KG1 (cell line): ENCODE measurements around the gene AZIN2.

ENCODE experiments used
- DNase-seq: peaks from one replicate; lab custom pipeline; 2025; lab: John Stamatoyannopoulos, UW

The AZIN2 gene

DNA sequence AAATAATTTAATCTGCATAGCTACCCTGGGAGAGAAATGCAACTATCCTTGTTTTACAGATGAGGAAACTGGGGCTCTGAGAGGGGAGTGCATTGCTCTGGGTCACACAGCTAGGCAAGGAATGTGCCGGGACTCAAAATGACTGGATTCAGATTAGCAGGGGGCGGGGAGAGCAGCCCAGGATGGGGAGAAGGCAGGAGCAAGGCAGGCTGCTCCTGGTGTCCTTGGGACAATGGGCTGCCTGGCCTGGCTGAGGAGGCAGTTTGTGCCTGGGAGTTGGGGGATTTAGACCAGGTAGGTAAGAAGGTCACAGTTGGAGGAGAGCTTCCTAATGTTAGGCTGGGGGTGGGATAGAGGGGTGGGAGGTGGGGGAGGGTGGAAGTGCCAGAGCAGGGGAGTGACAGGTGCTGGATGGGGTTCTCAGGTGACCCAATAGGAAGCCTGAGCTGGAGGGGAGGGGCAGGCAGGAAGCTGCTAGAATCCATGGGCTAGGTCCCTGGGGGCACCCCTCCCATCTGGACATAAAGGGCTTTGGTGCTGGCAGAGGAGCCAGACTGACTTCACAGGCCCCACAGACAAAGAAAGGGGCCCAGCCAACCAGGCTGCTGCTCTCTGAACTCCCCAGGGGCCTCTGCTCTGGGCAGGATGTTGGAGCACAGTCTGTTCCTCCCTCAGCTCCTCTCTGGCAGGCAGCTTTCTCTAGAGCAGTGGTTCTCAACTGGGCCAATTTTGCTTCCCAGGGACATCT lies 71.9 kb downstream of the AZIN2 start:
- DNase-seq = no peak

DNA sequence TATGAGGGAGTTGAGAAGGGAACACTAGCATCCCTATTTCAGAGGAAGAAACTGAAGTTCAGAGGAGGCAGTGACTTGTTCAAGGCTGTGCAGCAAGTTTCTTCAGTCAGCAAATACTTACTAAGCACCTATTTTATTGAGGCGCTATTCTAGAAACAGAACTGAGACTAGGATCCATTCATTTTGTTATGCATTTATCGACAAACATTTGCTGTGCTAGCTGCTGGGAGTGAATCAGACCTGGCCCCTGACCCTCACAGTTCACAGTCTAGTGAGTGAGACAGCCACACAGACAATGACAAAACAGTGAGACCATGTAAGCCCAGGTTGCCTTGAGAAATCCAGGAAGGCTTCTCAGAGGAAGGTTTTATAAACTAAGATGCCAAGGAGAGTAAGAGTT lies 72.7 kb downstream of the AZIN2 start:
- DNase-seq = no peak

DNA sequence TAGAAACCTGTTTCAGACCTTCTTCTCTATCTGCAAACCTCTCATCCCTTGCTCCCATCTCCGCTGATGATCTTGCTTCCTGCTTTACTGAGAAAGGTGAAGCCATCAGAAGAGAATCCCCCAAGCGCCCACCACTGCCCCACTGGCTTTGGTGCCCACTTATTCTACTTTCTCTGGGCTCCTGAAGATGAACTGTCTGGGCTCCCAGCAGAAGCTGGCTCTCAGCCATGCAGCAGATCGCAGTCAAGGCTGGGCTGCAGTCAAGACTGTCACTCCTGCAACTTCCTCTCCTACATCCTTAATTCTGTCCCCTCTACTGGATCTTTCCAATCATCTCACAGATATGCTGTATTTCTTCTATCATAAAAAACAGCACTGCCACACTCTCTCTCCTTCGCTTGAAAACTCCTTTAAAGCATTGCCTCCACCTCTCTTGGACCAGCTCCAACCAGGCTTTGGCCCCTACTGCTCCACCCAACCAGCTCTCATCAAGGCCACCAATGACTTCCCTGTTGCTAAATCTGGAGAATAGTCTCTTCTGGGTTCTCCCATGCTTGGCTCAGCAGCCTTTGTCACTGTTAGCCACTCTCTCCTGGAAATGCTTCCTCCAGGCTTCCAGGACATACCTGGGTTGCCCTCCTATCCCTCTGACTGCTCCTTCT lies 75.1 kb downstream of the AZIN2 start:
- DNase-seq = no peak

DNA sequence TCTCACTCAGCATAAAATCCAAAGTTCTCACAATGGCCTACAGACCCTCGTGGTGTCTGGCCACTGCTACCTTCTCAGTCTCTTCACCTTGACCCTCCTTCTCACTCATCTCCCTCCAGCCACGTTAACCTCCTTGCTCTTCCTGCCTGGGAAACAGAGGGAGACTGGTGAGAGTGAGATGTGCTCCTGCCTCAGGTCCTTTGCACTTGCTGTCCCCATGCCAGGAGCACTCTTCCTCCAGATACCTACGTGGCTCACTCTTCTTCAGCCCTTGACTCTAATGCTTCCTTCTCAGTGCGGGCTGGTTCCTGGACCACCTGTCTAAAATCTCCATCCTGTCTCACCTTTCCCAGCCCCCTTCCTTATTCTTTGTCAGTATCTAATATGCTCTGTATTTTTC lies 76.2 kb downstream of the AZIN2 start:
- DNase-seq = no peak

DNA sequence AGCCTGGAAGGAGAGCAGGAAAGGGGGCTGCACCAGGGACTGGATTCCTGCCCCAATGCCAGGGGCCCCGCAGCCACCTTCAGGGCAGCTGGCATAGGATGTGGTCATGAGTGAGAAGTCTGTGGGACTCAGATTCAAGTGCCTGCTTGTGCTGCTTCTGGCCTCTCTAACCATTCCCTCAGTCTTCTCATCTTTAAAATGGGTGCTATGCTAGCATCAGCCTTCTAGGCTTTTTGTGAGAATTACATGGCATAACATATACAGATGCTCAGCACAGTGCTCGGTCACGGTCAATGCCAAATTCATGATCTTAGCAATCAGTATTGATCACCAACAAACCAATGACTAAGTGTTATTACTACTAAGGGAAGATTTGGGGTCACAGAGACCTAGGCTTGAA lies 77.4 kb downstream of the AZIN2 start:
- DNase-seq = no peak

DNA sequence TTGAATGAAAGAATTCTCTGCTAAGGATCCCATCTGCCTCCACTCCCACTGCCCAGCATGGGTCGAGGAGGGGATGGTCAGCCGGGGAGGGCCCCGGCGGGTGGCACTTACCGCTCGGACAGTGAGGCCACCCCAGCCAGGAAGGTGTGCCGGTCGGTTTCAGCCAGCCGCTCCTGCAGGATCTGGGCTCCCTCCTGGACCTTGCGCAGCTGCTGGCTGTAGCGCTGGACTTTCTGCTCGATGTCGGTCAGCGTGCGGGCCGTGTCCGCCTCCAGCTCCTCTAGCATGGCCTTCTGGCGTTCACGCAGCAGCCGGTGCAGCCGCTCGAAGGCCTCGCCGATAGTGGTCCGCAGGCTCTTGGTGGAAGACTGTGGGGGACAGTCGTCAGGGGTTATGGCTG lies 78.6 kb downstream of the AZIN2 start:
- no peak for DNase-seq

DNA sequence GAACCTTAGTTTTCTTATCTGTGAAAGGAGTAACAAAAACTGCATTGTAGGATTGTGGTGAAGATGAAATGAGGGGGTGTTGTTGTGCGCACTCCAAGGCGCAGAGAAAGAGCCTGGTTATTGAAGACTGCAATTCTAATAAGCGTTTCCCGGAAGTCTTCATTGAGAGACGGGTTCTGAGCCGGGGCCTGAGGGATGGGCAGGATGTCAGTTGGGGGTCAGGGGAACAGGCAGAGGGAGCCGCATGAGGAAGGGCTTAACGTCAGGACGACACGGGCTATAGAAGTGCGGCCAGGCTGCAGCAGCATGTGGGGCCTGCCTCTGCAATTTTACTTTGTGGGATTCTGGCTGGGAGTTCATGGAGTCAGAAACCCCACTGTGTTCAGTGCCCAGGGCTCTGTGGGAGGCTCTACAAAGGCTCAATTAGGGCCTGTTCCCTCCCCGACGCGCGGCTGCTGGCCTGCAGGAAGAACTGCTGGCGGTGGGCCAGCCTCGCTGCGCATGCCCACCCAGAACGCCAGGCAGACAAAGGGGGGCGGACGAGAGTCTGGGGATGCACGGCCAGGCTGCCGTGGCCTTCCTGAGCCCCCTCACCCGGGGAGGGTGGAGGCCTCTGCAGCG lies 80.2 kb downstream of the AZIN2 start:
- no peak for DNase-seq

DNA sequence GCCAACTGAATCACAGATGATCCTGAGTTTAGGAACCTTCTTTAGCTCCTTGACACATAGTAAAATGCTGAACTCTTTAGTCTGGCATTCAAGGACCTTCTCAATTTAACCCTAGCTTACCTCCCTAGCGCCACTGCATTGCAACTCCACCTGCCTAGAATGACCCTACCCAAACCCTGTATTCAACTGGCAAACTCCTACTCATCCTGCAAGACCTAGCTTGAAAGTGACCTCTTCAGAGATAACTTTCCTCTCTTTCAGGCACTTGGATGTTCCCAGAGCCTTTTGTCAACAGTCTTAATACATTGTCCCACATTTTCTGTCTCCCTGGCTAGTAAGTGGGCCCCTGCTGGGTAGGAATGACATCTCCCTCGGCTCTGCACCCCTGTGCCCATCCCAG lies 81.2 kb downstream of the AZIN2 start:
- no peak for DNase-seq

DNA sequence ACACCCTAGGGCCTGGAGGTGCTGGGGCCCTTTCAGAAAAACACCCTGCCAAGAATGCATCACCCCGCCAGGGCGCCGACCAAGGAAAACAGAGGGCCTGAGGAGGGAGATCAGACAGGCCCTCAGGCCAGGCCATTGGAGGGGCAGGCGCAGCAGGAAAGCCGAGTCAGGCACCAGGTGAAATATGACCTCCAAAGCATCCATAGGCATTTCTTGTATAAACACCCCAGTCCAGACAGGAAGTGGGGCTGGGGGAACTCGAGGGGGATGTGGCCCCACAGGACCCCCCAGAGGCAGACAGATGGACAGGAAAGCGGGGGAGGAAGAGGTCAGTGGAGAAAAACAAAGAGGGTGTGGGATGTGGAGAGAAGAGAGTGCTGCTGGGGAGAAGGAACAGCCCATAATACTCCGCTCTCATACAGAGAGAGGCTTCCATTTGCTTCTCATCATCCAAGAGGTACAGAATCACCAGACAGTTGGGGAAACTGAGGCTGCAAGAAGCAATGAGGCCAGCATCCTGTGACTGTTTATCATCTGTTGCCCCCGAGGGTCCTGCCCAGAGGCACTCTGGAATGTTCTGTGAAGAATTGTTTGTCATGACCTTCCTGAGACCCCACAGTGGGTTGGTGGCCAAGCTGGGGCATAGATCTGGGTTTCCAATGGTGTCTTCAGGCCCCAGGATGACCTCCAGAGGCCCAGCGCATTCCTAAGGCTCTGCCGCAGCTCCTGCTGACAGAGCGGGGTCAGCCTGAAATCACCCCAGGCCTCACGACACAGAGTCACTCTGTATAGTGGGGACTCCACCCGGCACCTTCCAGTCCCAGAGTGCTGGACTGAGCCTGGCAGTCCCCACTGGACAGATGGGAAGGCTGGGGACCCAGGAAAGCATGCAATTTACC lies 82.9 kb downstream of the AZIN2 start:
- DNase-seq = no peak

DNA sequence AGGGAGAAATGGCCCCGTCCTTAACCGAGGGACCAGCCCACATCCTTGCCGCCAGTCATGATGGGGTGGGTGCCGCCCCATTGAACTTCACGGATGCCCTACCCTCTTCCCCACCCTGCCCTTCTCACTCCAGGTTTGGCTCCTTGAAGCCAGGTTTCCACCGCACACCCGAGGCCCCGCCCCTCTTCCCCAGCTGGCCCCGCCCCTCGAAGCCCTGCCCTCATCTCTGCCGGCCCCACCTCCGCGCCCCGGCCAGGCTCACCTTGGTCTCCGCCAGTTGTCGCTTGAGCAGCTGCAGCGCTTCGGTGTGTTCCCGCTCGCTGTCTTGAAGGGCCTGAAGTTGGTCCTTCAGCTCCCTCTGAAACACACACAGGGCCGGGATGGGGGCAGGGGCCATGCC lies 84.3 kb downstream of the AZIN2 start:
- no peak for DNase-seq

DNA sequence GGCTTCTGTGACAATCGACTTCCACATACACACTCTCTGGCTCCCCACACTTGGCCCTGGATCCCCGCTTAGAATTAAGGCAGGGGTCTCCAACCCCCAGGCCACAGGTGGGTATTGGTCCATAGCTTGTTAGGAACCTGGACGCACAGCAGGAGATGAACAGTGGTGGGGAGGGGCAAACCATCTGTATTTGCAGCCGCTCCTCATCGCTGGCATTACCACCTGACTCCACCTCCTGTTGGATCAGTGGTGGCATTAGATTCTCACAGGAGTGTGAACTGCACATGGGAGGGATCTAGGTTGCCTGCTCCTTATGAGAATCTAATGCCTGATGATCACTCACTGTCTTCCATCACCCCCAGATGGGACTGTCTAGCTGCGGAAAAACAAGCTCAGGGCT lies 84.9 kb downstream of the AZIN2 start:
- DNase-seq = no peak

DNA sequence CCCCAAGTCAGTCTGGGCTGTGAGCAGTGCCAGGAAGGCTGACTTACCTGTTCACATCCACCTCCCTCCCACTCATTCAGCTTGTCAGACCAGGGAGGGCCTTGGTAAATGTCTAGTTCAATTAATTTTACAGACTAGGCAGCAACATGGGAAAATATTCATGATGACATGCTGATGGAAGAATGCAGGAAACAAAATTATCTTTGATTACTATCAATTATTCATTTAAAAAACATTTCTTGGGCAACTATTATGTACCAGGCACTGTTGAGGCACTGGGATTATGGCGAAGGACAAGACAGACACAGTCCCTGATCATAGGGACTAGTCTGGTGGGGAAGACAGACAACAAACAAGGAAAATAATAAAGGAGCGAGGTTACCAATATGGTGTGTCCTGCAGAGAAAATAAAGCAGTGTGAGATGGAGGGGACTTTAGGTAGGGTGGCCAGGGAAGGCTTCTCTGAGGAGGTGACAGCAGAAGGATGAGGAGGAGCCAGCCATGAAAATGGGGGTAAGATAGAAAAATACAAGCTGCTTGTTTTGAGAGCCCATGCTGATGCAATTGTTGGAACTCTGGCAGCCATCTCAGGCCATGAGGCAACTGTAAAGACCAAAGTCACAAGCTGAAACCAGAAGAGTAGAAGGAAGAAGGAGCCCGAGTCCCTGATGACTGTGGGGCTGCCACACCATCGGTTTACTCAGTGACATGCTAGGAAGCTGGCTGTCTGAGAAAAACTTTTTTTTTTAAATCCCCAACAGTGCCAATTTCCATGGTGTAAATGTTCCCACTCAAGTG lies 86.9 kb downstream of the AZIN2 start:
- no peak for DNase-seq

DNA sequence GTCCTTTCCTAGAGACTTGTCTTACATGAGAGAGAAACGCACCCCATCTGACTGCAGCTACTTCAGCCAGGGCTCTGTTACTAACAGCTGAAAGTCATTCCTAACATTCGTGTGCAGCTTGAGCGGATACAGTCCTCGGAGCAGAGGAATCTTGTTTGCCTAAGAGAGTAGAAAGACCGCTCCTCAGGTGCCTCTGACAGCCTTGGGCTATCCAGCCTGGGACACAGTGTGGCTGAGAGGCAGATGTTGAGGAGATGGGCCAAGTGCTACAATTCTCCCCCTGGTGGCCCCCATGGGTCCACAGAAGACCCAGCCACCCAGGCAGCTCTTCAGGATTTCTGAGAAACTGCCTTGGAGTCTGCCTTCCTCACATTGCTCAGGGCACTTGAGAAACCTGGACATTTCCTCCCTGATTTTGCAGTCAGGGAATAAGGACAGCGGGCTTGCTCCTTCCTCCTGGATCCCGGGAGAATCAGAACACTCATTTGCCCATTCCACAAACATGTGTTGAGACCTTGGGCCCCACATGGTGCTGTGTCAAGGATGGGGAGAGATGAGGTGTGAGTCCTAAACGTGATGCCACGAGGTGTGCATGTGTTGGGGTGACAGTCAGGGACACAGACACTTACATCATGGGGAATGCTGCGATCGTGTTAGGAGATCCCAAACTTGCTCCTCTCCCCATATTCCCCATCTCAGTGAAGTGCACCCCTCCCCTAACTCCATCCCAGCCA lies 87.8 kb downstream of the AZIN2 start:
- no peak for DNase-seq

DNA sequence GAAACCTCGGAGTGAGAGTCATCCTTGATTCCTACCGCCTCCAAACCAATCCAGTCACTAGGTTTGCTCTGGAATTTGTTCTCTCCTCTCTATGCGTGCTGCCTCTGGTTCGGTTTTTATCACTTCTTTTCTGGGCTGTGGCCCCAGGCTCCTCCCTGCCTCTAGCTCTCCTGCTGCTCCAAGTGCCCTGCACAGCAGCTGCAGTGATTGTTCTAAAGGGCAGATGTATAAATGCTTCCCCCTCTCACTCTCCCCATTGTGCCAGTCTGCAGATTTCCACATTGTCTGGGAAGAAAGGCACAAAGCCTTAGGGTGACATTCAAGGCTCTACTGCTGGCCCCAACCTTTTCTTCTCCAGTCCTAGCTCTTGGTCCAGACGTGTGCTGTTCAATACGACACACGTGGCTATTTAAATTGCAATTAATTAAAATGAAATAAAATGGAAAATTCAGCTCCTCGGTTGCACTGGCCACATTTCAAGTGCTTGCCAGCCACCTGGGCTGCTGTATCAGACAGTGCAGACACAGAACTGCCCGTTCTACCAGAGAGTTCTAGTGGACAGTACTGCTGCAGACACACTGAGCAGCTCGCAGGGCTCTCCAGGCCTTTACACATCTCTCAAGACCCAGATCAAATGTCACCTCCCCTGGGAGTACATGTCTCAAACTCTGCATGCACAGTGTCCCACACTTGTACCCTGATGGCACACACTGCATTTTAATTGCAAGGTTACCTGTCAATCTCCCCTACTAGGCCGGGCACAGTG lies 88.5 kb downstream of the AZIN2 start:
- DNase-seq = no peak
